Measurements from ENCODE around the gene SPOPL.

DNA sequence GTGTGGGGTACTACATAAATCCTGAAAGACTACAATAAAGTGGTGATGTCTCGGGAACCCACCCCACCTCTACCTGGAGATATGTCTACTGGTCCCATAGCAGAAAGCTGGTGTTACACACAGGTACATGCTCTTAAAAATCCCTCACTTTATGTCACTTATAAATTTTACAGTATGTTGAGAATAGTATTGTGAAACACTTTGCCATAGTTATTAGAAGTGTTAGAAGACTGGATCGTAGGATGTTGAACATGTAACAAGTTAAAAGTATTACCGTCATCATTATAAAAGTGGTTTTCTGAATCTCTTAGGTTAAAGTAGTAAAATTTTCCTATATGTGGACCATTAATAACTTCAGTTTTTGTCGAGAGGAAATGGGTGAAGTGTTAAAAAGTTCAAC lies 48.6 kb downstream of the SPOPL start:
- TF ChIP-seq JUND (IDR thresholded peaks at IDR 0.05) (no peak), TAF1 (conservative IDR thresholded peaks at IDR 0.05) (no peak), MAX (IDR thresholded peaks at IDR 0.05) (no peak)
- TF ChIP-seq, protein P1, sequence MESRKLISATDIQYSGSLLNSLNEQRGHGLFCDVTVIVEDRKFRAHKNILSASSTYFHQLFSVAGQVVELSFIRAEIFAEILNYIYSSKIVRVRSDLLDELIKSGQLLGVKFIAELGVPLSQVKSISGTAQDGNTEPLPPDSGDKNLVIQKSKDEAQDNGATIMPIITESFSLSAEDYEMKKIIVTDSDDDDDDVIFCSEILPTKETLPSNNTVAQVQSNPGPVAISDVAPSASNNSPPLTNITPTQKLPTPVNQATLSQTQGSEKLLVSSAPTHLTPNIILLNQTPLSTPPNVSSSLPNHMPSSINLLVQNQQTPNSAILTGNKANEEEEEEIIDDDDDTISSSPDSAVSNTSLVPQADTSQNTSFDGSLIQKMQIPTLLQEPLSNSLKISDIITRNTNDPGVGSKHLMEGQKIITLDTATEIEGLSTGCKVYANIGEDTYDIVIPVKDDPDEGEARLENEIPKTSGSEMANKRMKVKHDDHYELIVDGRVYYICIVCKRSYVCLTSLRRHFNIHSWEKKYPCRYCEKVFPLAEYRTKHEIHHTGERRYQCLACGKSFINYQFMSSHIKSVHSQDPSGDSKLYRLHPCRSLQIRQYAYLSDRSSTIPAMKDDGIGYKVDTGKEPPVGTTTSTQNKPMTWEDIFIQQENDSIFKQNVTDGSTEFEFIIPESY (IDR thresholded peaks at IDR 0.05) = no peak

Data from liver (tissue), 2 donors.